Thoracic aorta (tissue), 2 donors: ENCODE data around the gene TMEM254. TPM values are rescaled to one million over a fixed set of nuclear protein-coding genes. Genes with fewer than 3 reads are reported as not detected.

Experiments
- ATAC-seq: fragments of 150-250 bp; one replicate; pipeline ENCODE4 v1.8.0; 2017; ENCODE audit warnings: low read depth; ENCODE audit not compliant: insufficient number of reproducible peaks, low FRiP score
- DNase-seq: peaks from one replicate; pipeline ENCODE4 v3.0.0-alpha.2; 2020; ENCODE audit warnings: low spot score
- H3K27ac ChIP-seq, 2 donors: fragments of 200-600 bp; sonication (generic); 1 replicate in 1 of 2; 2 replicates in 1 of 2; pipeline ENCODE4 v1.5.1; 2016; ENCODE audit warnings: mild to moderate bottlenecking in 2 of 2, moderate library complexity in 2 of 2
- H3K27me3 ChIP-seq: fragments of 200-600 bp; sonication (generic); replicated peaks from 2 replicates; pipeline ENCODE4 v1.6.0; 2016; ENCODE audit warnings: mild to moderate bottlenecking; ENCODE audit not compliant: insufficient read depth
- H3K36me3 ChIP-seq: fragments of 200-600 bp; sonication (generic); one replicate; pipeline ENCODE4 v1.5.1; 2016
- H3K4me1 ChIP-seq, 2 donors: fragments of 200-600 bp; sonication (generic); 1 replicate in 1 of 2; 2 replicates in 1 of 2; pipeline versions ENCODE4 v1.5.1 to v1.6.0; 2016; ENCODE audit warnings: low read depth in 2 of 2, mild to moderate bottlenecking in 1 of 2; ENCODE audit not compliant: control insufficient read depth in 1 of 2
- H3K4me3 ChIP-seq: fragments of 200-600 bp; sonication (generic); 2 replicates; pipeline ENCODE4 v1.5.1; 2016; ENCODE audit warnings: mild to moderate bottlenecking
- H3K9me3 ChIP-seq: fragments of 200-600 bp; sonication (generic); 2 replicates; pipeline ENCODE4 v1.5.1; 2016
- CTCF ChIP-seq: fragments of 200-600 bp; sonication (generic); IDR thresholded peaks from one replicate; pipeline ENCODE4 v1.5.1; 2019; ENCODE audit warnings: antibody characterized with exemption
- total RNA-seq, 2 donors: library from RNA; depleted of rRNA; stranded (reverse); fragments of >200 nt; gene quantifications; one replicate each; pipeline versions ENCODE4 v1.1.0 to v1.2.3, GENCODE V29; 2016

The TMEM254 gene
- total RNA-seq, 2 donors from 2014 or later = 5.1 to 10.7 TPM

- Histone ChIP-seq H3K4me3 (no peak overlapping the region), H3K27ac (no peak overlapping the region), H3K27me3 (no peaks in the 10 kb centered on the region), H3K9me3 (no peaks in the 10 kb centered on the region), H3K36me3 (no peaks in the 10 kb centered on the region), H3K4me1 (peaks cover 0 to 17% of the 10 kb centered on the region in 2 donors)
- TF ChIP-seq CTCF = no peak
- DNase-seq = no peak
- no peak for ATAC-seq
These were observed 21.7 kb downstream of the TMEM254 start for GRCh38 chr10:80100116-80100515.

- Histone ChIP-seq H3K27me3 (no peaks in the 10 kb centered on the region), H3K36me3 (no peaks in the 10 kb centered on the region), H3K4me3 (no peak overlapping the region), H3K9me3 (no peaks in the 10 kb centered on the region), H3K27ac (no peak overlapping the region), H3K4me1 (peaks cover 0 to 21% of the 10 kb centered on the region in 2 donors)
- TF ChIP-seq CTCF = no peak
- ATAC-seq (no peak), DNase-seq (no peak)
These were observed 22.6 kb downstream of the TMEM254 start for GRCh38 chr10:80100861-80101695.

- TF ChIP-seq CTCF = no peak
- H3K27ac ChIP-seq = peak overlapping the region; percentile 24 to 39
- DNase-seq = no peak
- H3K4me1 ChIP-seq = peaks cover 0 to 21% of the 10 kb centered on the region in 2 donors
- H3K9me3 ChIP-seq = peaks cover 8% of the 10 kb centered on the region
- no peaks in the 10 kb centered on the region for H3K27me3 ChIP-seq
- peak overlapping the region; percentile 15 for H3K4me3 ChIP-seq
- H3K36me3 ChIP-seq = no peaks in the 10 kb centered on the region
- no peak for ATAC-seq
These were observed 25.8 kb downstream of the TMEM254 start for GRCh38 chr10:80104066-80104926.

- H3K9me3 ChIP-seq = peaks cover 8% of the 10 kb centered on the region
- H3K27ac ChIP-seq = no peak overlapping the region
- DNase-seq (no peak), ATAC-seq (no peak)
- H3K36me3 ChIP-seq = no peaks in the 10 kb centered on the region
- H3K4me1 ChIP-seq = peaks cover 0 to 34% of the 10 kb centered on the region in 2 donors
- TF ChIP-seq CTCF = no peak
- no peak overlapping the region for H3K4me3 ChIP-seq
- no peaks in the 10 kb centered on the region for H3K27me3 ChIP-seq
These were observed 30.2 kb downstream of the TMEM254 start for GRCh38 chr10:80108576-80109239.
